ENCODE measurements around the gene ADSL. TPM values are rescaled to one million over a fixed set of nuclear protein-coding genes. Genes with fewer than 3 reads are reported as not detected.
A peak's percentile ranks its signal among the peaks of the same experiment; 100 is the strongest.

Gene ADSL
- total and polyA plus RNA-seq, 8 donors: 17.0 to 167 (median 36.6) TPM

DNA sequence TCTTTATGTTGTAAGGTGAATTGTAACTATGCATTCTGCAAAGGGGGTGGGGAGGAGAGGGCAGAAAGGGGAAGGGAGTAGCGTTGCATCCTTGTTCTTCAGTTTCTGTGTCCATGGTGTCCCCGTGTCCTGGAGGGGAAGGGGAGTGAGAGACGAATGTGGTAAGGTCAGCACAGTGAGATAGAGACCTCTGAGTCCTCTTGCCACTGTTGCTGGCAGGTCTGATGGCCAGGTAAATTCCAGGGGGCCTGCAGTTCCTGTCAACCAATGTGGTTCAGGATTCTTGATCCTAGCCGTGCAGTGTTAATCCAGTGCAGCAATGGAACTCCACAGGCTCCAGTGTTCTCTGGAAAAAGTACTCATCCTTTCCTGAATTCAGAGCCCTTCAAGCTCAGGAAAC is 14.6 kb upstream of the ADSL start:
- Histone ChIP-seq H3K4me1 (peaks cover 0 to 18% (median 6%) of the 10 kb centered on the region in 4 donors), H3K4me3 (no peak overlapping the region), H3K36me3 (peaks cover 0 to 50% (median 25%) of the 10 kb centered on the region in 4 donors), H3K9me3 (no peaks in the 10 kb centered on the region), H3K27ac (no peak overlapping the region), H3K27me3 (no peaks in the 10 kb centered on the region)
- WGBS, 5 donors: 75 to 83% (median 81%) methylated on average over 4 of the region's 4 CpGs
- no peak for DNase-seq
- TF ChIP-seq EP300 (IDR thresholded peaks at IDR 0.05) (no peak), POLR2AphosphoS5 (IDR thresholded peaks at IDR 0.05) (no peak), CTCF (IDR thresholded peaks at IDR 0.05) (no peak), POLR2A (IDR thresholded peaks at IDR 0.05) (no peak)
- intact Hi-C loops (cut with DNase I; ENCODE audit: low total_unique reads): no loop called here

GRCh38 chr22:40332319-40332781 is 13.9 kb upstream of the ADSL start:
- Histone ChIP-seq H3K9me3 (no peaks in the 10 kb centered on the region), H3K27ac (no peak overlapping the region), H3K4me1 (peaks cover 0 to 11% (median 3%) of the 10 kb centered on the region in 4 donors), H3K27me3 (no peaks in the 10 kb centered on the region), H3K36me3 (peaks cover 0 to 44% (median 22%) of the 10 kb centered on the region in 4 donors), H3K4me3 (no peak overlapping the region)
- DNase-seq: no peak
- intact Hi-C loops (cut with DNase I; ENCODE audit: low total_unique reads): no loop called here
- TF ChIP-seq CTCF (IDR thresholded peaks at IDR 0.05): no peak
- TF ChIP-seq POLR2A (IDR thresholded peaks at IDR 0.05): no peak
- no peak for TF ChIP-seq POLR2AphosphoS5 (IDR thresholded peaks at IDR 0.05)
- no peak for TF ChIP-seq EP300 (IDR thresholded peaks at IDR 0.05)
- WGBS, 5 donors: 56 to 74% (median 64%) methylated on average over 9 of the region's 9 CpGs

- intact Hi-C loops (cut with DNase I; ENCODE audit: low total_unique reads): no loop called here
- TF ChIP-seq POLR2AphosphoS5 (IDR thresholded peaks at IDR 0.05) (no peak), CTCF (IDR thresholded peaks at IDR 0.05) (no peak), POLR2A (IDR thresholded peaks at IDR 0.05) (no peak), EP300 (IDR thresholded peaks at IDR 0.05) (no peak)
- Histone ChIP-seq H3K4me1 (peaks cover 0 to 11% (median 3%) of the 10 kb centered on the region in 4 donors), H3K27me3 (no peaks in the 10 kb centered on the region), H3K4me3 (no peak overlapping the region), H3K36me3 (peaks cover 0 to 41% (median 25%) of the 10 kb centered on the region in 4 donors), H3K27ac (no peak overlapping the region), H3K9me3 (no peaks in the 10 kb centered on the region)
- DNase-seq: no peak
- WGBS, 5 donors: 71 to 83% (median 80%) methylated on average over 2 of the region's 2 CpGs
These were observed 12.2 kb upstream of the ADSL start for GRCh38 chr22:40334060-40334459.

- intact Hi-C loops (cut with DNase I; ENCODE audit: low total_unique reads): no loop called here
- no peaks in the 10 kb centered on the region for H3K27me3 ChIP-seq
- H3K4me1 ChIP-seq: peaks cover 0 to 11% (median 3%) of the 10 kb centered on the region in 4 donors
- TF ChIP-seq EP300 (IDR thresholded peaks at IDR 0.05) (no peak), POLR2A (IDR thresholded peaks at IDR 0.05) (no peak), POLR2AphosphoS5 (IDR thresholded peaks at IDR 0.05) (no peak), CTCF (IDR thresholded peaks at IDR 0.05) (no peak)
- no peak for DNase-seq
- peaks cover 0 to 36% (median 24%) of the 10 kb centered on the region in 4 donors for H3K36me3 ChIP-seq
- 56 to 74% (median 60%) methylated on average over 2 of the region's 2 CpGs for WGBS, 5 donors
- H3K9me3 ChIP-seq: no peaks in the 10 kb centered on the region
- peak overlapping the region in 1 of 5 donors; percentile 4 for H3K27ac ChIP-seq
- no peak overlapping the region for H3K4me3 ChIP-seq
These were observed 11.4 kb upstream of the ADSL start for GRCh38 chr22:40334899-40335298.

All from stomach (tissue), 9 donors.